Stomach (tissue), 9 donors: ENCODE data around the gene SPPL2C. TPM values are rescaled to one million over a fixed set of nuclear protein-coding genes. Genes with fewer than 3 reads are reported as not detected.

ENCODE experiments used
- DNase-seq, 2 donors: peaks; one replicate each; pipeline versions ENCODE4 v3.0.0 to v3.0.0-alpha.2; 2013 to 2019
- H3K27ac ChIP-seq, 5 donors: fragments of 200-600 bp in 4 of 5; sonication (generic) in 4 of 5; one replicate each; pipeline ENCODE4 v1.5.1; 2013 to 2019; ENCODE audit warnings: mild to moderate bottlenecking in 1 of 5, moderate library complexity in 1 of 5
- H3K27me3 ChIP-seq, 3 donors: fragments of 200-600 bp; sonication (generic); one replicate each; pipeline ENCODE4 v1.5.1; 2017 to 2019; ENCODE audit warnings: mixed run types in 1 of 3
- H3K36me3 ChIP-seq, 4 donors: fragments of 200-600 bp; sonication (generic); 1 replicate in 3 of 4; 2 replicates in 1 of 4; pipeline ENCODE4 v1.5.1; 2016 to 2019
- H3K4me1 ChIP-seq, 4 donors: fragments of 200-600 bp; sonication (generic); one replicate each; pipeline ENCODE4 v1.5.1; 2016 to 2019
- H3K4me3 ChIP-seq, 4 donors: fragments of 200-600 bp; sonication (generic) in 3 of 4; one replicate each; pipeline ENCODE4 v1.5.1; 2016 to 2019; ENCODE audit warnings: mild to moderate bottlenecking in 1 of 4
- H3K9me3 ChIP-seq, 4 donors: fragments of 200-600 bp; sonication (generic); one replicate each; pipeline ENCODE4 v1.5.1; 2016 to 2019
- CTCF ChIP-seq, 7 experiments: fragments of 450-650 bp in 4 of 7; fragments of 200-600 bp in 3 of 7; sonication (generic) in 3 of 7; IDR thresholded peaks; one replicate each; pipeline ENCODE4 v1.5.1; 2016 to 2019; ENCODE audit warnings: antibody characterized with exemption in 7 of 7, control low read depth in 2 of 7, mild to moderate bottlenecking in 1 of 7
- EP300 ChIP-seq: sonication (generic); formaldehyde crosslinking; IDR thresholded peaks from one replicate; pipeline ENCODE4 v1.6.1; 2017; ENCODE audit warnings: antibody characterized with exemption
- POLR2A ChIP-seq, 4 donors: fragments of 450-650 bp; IDR thresholded peaks; one replicate each; pipeline ENCODE4 v1.6.1; 2016; ENCODE audit warnings: antibody characterized with exemption in 4 of 4, control low read depth in 2 of 4, mild to moderate bottlenecking in 1 of 4, moderate library complexity in 1 of 4
- POLR2AphosphoS5 ChIP-seq, 3 donors: sonication (generic); formaldehyde crosslinking; IDR thresholded peaks; one replicate each; pipeline ENCODE4 v1.6.1; 2016; ENCODE audit warnings: antibody characterized with exemption in 3 of 3
- WGBS, 5 donors: extraction: QIAGEN DNeasy Blood & Tissue Kit in 3 of 5; methylation state at CpG; one replicate each; pipeline versions ENCODE4 v1.1.5 to v1.1.7; 2013 to 2018; 5-methylcytosine and 5-hydroxymethylcytosine counted together
- intact Hi-C: fragments of 100-400 bp; cut with DNase I; formaldehyde crosslinking; loops from one replicate; pipeline ENCODE4 v1.15.1; 2023; ENCODE audit warnings: low total_unique reads
- polyA plus RNA-seq, 3 donors: library from polyadenylated mRNA; stranded (reverse); fragments of 200-250 nt; gene quantifications; one replicate each; pipeline ENCODE4 v1.2.3, GENCODE V29; 2013
- total RNA-seq, 5 donors: library from RNA; depleted of rRNA; stranded (reverse); fragments of >200 nt; gene quantifications; one replicate each; pipeline versions ENCODE4 v1.1.0 to v1.2.3, GENCODE V29; 2014 to 2016
- donor health status: healthy with polysubstance abuse.
- donor health status: Bipolar disorder and iron deficiency.
- donor health status: healthy.

The SPPL2C gene
- total and polyA plus RNA-seq, 8 donors = not detected

DNA sequence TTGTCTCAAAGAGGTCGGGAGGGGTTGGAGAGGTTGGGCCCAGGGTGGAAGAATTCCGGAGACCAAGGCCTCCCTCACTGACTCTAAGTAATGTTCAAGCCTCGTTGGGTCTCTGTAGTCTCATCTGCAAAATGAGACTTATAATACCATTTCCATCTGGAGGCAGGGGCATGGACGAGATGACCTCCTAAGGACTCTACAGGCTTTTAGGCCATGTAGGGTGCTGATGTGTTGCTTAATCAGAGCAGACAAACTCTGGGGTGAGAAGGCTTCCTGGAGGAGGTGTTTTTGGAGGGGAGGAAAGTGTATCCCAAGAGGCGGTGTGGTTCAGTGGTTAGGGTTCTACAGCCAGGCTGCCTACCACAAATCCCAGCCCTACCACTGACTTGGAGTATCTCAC is 3.1 kb downstream of the SPPL2C start:
- WGBS, 5 donors = 69 to 92% (median 82%) methylated on average over 5 of the region's 5 CpGs
- H3K27me3 ChIP-seq = peaks cover 0 to 45% (median 14%) of the 10 kb centered on the region in 3 donors
- TF ChIP-seq EP300 (no peak), CTCF (IDR thresholded peaks at IDR 0.05) (no peak), POLR2A (IDR thresholded peaks at IDR 0.05) (no peak), POLR2AphosphoS5 (IDR thresholded peaks at IDR 0.05) (no peak)
- no peaks in the 10 kb centered on the region for H3K9me3 ChIP-seq
- H3K4me1 ChIP-seq = peaks cover 0 to 3% (median 0%) of the 10 kb centered on the region in 4 donors
- no peak for DNase-seq
- no peak overlapping the region for H3K4me3 ChIP-seq
- intact Hi-C loops = no loop called here
- H3K36me3 ChIP-seq = no peaks in the 10 kb centered on the region
- H3K27ac ChIP-seq = no peak overlapping the region

DNA sequence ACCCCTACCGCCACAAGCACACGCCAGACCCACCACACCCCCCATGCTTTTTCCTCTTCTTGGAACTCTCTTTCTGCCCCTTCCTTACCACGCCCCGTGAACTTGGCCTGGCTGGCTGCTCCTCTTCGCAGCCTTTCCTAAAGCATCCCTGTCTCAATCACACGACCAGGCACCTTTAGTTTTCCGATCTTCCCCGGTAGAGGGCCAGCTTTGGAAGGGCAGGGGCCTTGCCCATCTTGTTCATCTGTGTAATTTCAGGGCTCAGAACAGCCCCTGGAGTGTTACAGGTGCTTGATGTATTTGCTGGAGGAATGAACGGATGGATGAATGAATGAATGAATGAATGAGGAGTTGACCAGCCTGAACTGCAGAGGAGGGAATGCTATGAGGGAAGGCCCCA is 3.7 kb downstream of the SPPL2C start:
- 86 to 91% (median 90%) methylated on average over 9 of the region's 9 CpGs for WGBS, 5 donors
- no peak for DNase-seq
- TF ChIP-seq POLR2AphosphoS5 (IDR thresholded peaks at IDR 0.05) (no peak), CTCF (IDR thresholded peaks at IDR 0.05) (no peak), EP300 (no peak), POLR2A (IDR thresholded peaks at IDR 0.05) (no peak)
- peaks cover 0 to 3% (median 0%) of the 10 kb centered on the region in 4 donors for H3K4me1 ChIP-seq
- no peak overlapping the region for H3K4me3 ChIP-seq
- no peaks in the 10 kb centered on the region for H3K9me3 ChIP-seq
- no peaks in the 10 kb centered on the region for H3K36me3 ChIP-seq
- intact Hi-C loops = no loop called here
- H3K27ac ChIP-seq = no peak overlapping the region
- H3K27me3 ChIP-seq = peaks cover 0 to 50% (median 14%) of the 10 kb centered on the region in 3 donors

GRCh38 chr17:45848868-45849535 is 4.3 kb downstream of the SPPL2C start:
- Histone ChIP-seq H3K4me1 (peaks cover 0 to 3% (median 0%) of the 10 kb centered on the region in 4 donors), H3K27me3 (peaks cover 0 to 56% (median 14%) of the 10 kb centered on the region in 3 donors), H3K9me3 (no peaks in the 10 kb centered on the region), H3K36me3 (no peaks in the 10 kb centered on the region), H3K4me3 (no peak overlapping the region), H3K27ac (no peak overlapping the region)
- intact Hi-C loops = no loop called here
- 54 to 70% (median 65%) methylated on average over 5 to 15 of the region's 15 CpGs for WGBS, 5 donors
- TF ChIP-seq POLR2A (IDR thresholded peaks at IDR 0.05) (no peak), POLR2AphosphoS5 (IDR thresholded peaks at IDR 0.05) (no peak), CTCF (IDR thresholded peaks at IDR 0.05) (no peak)
- peak in 1 of 2 donors; percentile 23 for DNase-seq

DNA sequence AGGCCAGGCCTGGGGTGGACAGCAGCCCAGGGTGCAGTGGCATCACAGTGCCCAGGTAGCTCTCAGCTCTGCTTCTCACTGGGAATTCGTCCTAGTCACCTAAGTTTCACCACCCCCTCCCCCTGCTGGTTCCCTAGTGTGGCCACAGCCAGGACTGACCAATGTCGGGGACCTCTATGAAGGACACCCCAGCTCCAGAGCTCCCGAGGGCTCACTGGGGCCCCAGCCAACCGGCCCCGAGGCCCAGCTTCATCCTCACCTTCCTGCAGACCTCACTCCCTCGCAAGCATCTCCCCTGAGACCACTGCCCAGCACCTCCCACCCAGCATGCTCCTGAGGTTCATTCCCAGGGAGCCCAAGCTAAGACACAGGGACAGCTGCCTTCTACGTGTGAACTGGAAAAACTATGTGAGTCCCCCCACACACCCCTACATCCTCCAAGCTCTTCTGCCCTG is 4.9 kb downstream of the SPPL2C start:
- Histone ChIP-seq H3K27me3 (peaks cover 0 to 62% (median 14%) of the 10 kb centered on the region in 3 donors), H3K36me3 (no peaks in the 10 kb centered on the region), H3K9me3 (no peaks in the 10 kb centered on the region), H3K4me3 (no peak overlapping the region), H3K27ac (no peak overlapping the region), H3K4me1 (peaks cover 0 to 3% (median 0%) of the 10 kb centered on the region in 4 donors)
- WGBS, 5 donors = 73 to 86% (median 76%) methylated on average over 4 to 7 of the region's 7 CpGs
- intact Hi-C loops = no loop called here
- no peak for DNase-seq
- TF ChIP-seq POLR2AphosphoS5 (IDR thresholded peaks at IDR 0.05) (no peak), POLR2A (IDR thresholded peaks at IDR 0.05) (no peak), EP300 (no peak), CTCF (IDR thresholded peaks at IDR 0.05) (no peak)
